Head of caudate nucleus (tissue), 42 donors: Measurements from ENCODE around the gene USP1.

Source experiments
- DNase-seq, 42 donors: peaks; one replicate each; pipeline versions ENCODE4 v3.0.0 to v3.0.0-alpha.2; 2020 to 2021; ENCODE audit warnings: mixed read lengths in 7 of 42
- intact Hi-C: fragments of 100-400 bp; cut with DNase I; formaldehyde crosslinking; loops from one replicate; pipeline ENCODE4 v1.15.0; 2022

Gene USP1

GRCh38 chr1:62436466-62437272 lies at the start of gene USP1:
Gene USP1, plus strand, starts transcription at chr1:62437049. Its CDS starts 2,819 bp downstream, at chr1:62439868.
- peak; percentile 86 to 98 (median 96) for DNase-seq
- intact Hi-C loops: no loop called here

GRCh38 chr1:62389531-62389930 lies 47.3 kb upstream of the USP1 start:
- intact Hi-C loops: no loop called here
- peak in 2 of 42 donors; percentile 17 to 37 for DNase-seq

GRCh38 chr1:62390071-62390470 lies 46.8 kb upstream of the USP1 start:
- no peak for DNase-seq
- intact Hi-C loops: no loop called here

- intact Hi-C loops: no loop called here
- DNase-seq: peak in 32 of 42 donors; percentile 10 to 81 (median 39)
Observed at GRCh38 chr1:62391369-62391971, 45.4 kb upstream of the USP1 start.

- DNase-seq: no peak
- intact Hi-C loops: no loop called here
Observed at GRCh38 chr1:62392951-62393350, 43.9 kb upstream of the USP1 start.

- no peak for DNase-seq
- intact Hi-C loops: no loop called here
Observed at GRCh38 chr1:62394646-62395045, 42.2 kb upstream of the USP1 start.

GRCh38 chr1:62395291-62395690 lies 41.6 kb upstream of the USP1 start:
- intact Hi-C loops: no loop called here
- DNase-seq: peak; percentile 16 to 86 (median 64)

- no peak for DNase-seq
- intact Hi-C loops: no loop called here
Observed at GRCh38 chr1:62396871-62397270, 40.0 kb upstream of the USP1 start.

- intact Hi-C loops: no loop called here
- peak in 1 of 42 donors; percentile 20 for DNase-seq
Observed at GRCh38 chr1:62397301-62397700, 39.5 kb upstream of the USP1 start.

- intact Hi-C loops: no loop called here
- peak in 4 of 42 donors; percentile 18 to 47 (median 22) for DNase-seq
Observed at GRCh38 chr1:62398377-62398776, 38.5 kb upstream of the USP1 start.

- no peak for DNase-seq
- intact Hi-C loops: no loop called here
Observed at GRCh38 chr1:62401034-62401760, 35.7 kb upstream of the USP1 start.

- intact Hi-C loops: loop anchor here (5.0 kb wide), 1 partner anchor 228 kb away; no protein-coding TSS in a partner anchor
- DNase-seq: peak in 41 of 42 donors; percentile 19 to 94 (median 68)
Observed at GRCh38 chr1:62405247-62405646, 31.6 kb upstream of the USP1 start.

GRCh38 chr1:62406576-62406975 lies 30.3 kb upstream of the USP1 start:
- no peak for DNase-seq
- intact Hi-C loops: loop anchor here (5.0 kb wide), 1 partner anchor 229 kb away; no protein-coding TSS in a partner anchor

GRCh38 chr1:62407398-62408009 lies 29.3 kb upstream of the USP1 start:
- intact Hi-C loops: loop anchor here (5.0 kb wide), 1 partner anchor 230 kb away; no protein-coding TSS in a partner anchor
- DNase-seq: peak in 12 of 42 donors; percentile 16 to 72 (median 40)

- DNase-seq: no peak
- intact Hi-C loops: no loop called here
Observed at GRCh38 chr1:62415687-62416086, 21.2 kb upstream of the USP1 start.

GRCh38 chr1:62417351-62417999 lies 19.4 kb upstream of the USP1 start:
- DNase-seq: no peak

GRCh38 chr1:62420214-62420613 lies 16.6 kb upstream of the USP1 start:
- no peak for DNase-seq
- intact Hi-C loops: no loop called here

More at GRCh38 chr1:62417351-62417999, 19.4 kb upstream of the USP1 start:
- intact Hi-C loops: no loop called here

GRCh38 chr1:62423580-62424242 lies 13.1 kb upstream of the USP1 start:
- intact Hi-C loops: no loop called here

More at GRCh38 chr1:62423580-62424242, 13.1 kb upstream of the USP1 start:
- DNase-seq: no peak
